Measurements from ENCODE around the gene RFTN1. TPM values are rescaled to one million over a fixed set of nuclear protein-coding genes. Genes with fewer than 3 reads are reported as not detected.
"Not testable (repeated sequence)": the region's sequence is repeated elsewhere in the genome, so short reads cannot be mapped to it uniquely, and the experiment has no call there.

Gene RFTN1
- total RNA-seq, 4 donors from 2014 or later: 42.4 to 94.4 (median 62.5) TPM

GRCh38 chr3:16494814-16495431 is 18.6 kb downstream of the RFTN1 start:
- TF ChIP-seq CTCF (IDR thresholded peaks at IDR 0.05): no peak
- no peak for DNase-seq (ENCODE audit: low spot score)
- ATAC-seq (ENCODE audit: low FRiP score): no peak

GRCh38 chr3:16494094-16494493 is 19.4 kb downstream of the RFTN1 start:
- ATAC-seq (ENCODE audit: low FRiP score): no peak
- no peak for TF ChIP-seq CTCF (IDR thresholded peaks at IDR 0.05)
- no peak for DNase-seq (ENCODE audit: low spot score)

GRCh38 chr3:16490062-16490619 is 23.4 kb downstream of the RFTN1 start:
- no peak for TF ChIP-seq CTCF (IDR thresholded peaks at IDR 0.05)
- DNase-seq (ENCODE audit: low spot score) (no peak), ATAC-seq (ENCODE audit: low FRiP score) (no peak)

- ATAC-seq (ENCODE audit: low FRiP score); DNase-seq (ENCODE audit: low spot score): not testable (repeated sequence)
Measured at GRCh38 chr3:16489326-16490061, 24.0 kb downstream of the RFTN1 start.

DNA sequence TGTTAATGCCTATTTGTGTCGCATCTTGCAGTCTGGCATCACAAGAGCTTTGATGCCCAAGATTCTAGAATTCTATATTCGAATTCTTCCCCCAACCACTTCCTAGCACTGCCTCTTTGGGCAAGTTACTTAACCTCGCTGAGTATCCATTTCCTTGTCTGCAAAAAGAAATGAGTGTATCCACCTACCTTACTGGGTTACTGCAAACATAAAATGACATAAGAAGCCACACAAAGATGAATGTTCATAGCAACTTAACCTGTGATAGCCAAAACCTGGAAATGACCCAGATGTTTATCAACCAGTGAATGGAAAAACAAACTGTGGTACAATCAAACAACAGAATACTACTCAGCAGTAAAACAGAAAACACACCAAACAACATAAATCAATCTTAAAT is 24.9 kb downstream of the RFTN1 start:
- no peak for DNase-seq (ENCODE audit: low spot score)
- ATAC-seq (ENCODE audit: low FRiP score): no peak
- TF ChIP-seq CTCF (IDR thresholded peaks at IDR 0.05): no peak

DNA sequence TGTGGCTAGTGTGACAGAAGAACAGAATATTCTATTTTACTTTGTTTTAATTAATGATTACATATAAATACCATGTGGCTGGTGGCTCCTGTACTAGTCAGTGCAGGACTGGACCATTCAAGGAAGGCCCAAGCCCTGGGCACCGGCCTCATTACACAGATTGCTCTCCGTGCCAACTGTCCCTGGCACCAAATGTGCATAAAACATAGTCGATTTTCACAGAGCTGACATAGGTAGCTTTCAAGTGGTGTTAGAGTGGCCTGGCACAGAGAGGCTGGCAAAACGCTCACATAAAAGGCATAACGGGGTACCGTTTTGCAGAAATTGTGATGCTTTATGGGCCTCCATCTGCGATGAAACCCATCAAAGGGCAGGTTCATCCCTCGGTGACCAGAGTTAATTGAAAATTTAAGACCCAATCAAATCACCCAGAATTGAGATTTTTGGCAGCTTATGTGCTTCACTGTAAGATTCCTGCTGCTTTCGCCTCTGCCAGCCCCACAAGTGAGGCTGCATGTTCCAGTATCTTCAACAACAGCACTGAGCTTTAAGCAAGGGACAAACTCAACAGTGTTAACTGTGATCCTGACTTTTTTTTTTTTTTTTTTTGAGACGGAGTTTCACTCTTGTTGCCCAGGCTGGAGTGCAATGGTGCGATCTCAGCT is 25.9 kb downstream of the RFTN1 start:
- ATAC-seq (ENCODE audit: low FRiP score) (no peak), DNase-seq (ENCODE audit: low spot score) (no peak)
- no peak for TF ChIP-seq CTCF (IDR thresholded peaks at IDR 0.05)

DNA sequence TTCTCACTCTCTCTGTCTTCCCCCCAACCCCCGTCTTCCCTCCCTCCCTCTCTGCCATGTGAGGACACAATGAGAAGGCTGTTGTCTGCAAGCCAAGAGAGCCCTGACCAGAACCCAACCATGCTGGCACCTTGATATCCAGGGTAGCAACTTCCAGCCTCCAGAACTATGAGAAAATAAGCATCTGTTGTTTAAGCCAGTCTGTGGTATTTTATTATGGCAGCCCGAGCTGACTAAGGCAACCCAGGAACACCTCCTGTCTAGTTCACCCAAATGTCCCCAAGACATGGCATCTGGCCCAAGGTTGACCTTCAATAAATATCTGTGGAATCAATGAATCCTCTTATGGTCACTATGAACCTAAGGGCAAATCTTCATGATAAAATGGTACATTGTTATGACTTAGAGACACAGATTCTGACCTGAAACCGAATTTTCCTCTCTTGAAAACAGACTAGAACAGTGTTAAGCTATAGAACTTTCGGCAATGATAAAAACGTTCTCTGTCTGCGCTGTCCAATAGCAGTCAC is 26.5 kb downstream of the RFTN1 start:
- ATAC-seq (ENCODE audit: low FRiP score): no peak
- no peak for TF ChIP-seq CTCF (IDR thresholded peaks at IDR 0.05)
- no peak for DNase-seq (ENCODE audit: low spot score)
